Chondrocyte (in vitro differentiated cells): ENCODE measurements around the gene LCMT2. TPM values are rescaled to one million over a fixed set of nuclear protein-coding genes. Genes with fewer than 3 reads are reported as not detected.

Experiments
- DNase-seq: peaks from one replicate; pipeline ENCODE4 v3.0.0; 2021; ENCODE audit warnings: mixed read lengths, low spot score
- H3K27ac Mint-ChIP-seq: one replicate; pipeline ENCODE4 v1.8.0; 2021; ENCODE audit warnings: mild to moderate bottlenecking, moderate library complexity, mixed read lengths; ENCODE audit not compliant: unreplicated experiment
- H3K27me3 Mint-ChIP-seq: 2 replicates; pipeline ENCODE4 v1.8.0; 2021; ENCODE audit warnings: low read depth, mixed read lengths
- H3K36me3 Mint-ChIP-seq: 2 replicates; pipeline ENCODE4 v1.8.0; 2021; ENCODE audit warnings: low read depth, mixed read lengths
- H3K4me1 Mint-ChIP-seq: 2 replicates; pipeline ENCODE4 v1.8.0; 2021; ENCODE audit warnings: low read depth, mild to moderate bottlenecking, mixed read lengths
- H3K4me3 Mint-ChIP-seq: one replicate; pipeline ENCODE4 v1.8.0; 2021; ENCODE audit warnings: mild to moderate bottlenecking, moderate library complexity, mixed read lengths; ENCODE audit not compliant: unreplicated experiment
- H3K9me3 Mint-ChIP-seq: 2 replicates; pipeline ENCODE4 v1.8.0; 2021; ENCODE audit warnings: low read depth, mixed read lengths
- total RNA-seq: library from RNA; stranded (reverse); gene quantifications from 3 replicates; pipeline ENCODE4 v1.2.1, GENCODE V29; 2021
- TF ChIP-seq, protein P1 (sequence below): fragments of 200-600 bp; sonication (generic); IDR thresholded peaks from 2 replicates; pipeline ENCODE4 v1.5.0; 2021; ENCODE audit warnings: antibody characterized with exemption, mild to moderate bottlenecking, moderate library complexity

Gene LCMT2
- total RNA-seq, 1 donor from 2014 or later = 8.4 TPM

DNA sequence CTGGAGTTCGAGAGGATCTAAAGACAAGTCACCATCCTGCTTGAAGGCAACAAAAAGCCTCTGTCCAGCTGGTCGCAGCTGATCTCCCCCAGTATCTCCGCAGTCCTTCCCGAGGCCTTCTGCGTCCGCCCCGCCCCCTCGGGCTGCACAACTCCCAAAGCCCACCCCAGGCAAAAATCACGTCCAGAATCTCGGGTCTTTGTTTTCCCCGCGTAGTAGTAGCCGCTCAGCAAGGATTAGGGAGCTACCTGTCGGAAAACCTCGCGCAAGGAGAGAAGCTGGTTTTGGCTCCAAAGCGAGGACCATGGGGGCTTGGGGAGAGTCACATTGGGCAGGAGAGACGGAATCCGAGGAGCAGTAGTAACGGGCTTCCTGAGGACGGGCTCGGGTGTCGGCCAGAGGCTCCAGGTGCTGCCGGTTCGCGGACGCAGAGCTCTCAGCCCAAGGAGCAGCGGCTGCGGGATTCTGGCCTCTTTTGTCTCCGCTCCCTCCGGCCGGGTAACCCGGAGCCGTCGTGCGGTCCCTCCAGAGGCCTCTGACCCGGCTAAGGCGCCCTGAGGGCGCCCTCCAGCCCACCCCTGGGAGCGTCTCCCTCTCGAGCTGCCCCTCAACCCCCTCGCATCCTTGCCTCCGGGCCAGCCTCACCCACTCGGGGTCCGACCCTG lies 40.1 kb upstream of the LCMT2 start:
- TF ChIP-seq, protein P1, sequence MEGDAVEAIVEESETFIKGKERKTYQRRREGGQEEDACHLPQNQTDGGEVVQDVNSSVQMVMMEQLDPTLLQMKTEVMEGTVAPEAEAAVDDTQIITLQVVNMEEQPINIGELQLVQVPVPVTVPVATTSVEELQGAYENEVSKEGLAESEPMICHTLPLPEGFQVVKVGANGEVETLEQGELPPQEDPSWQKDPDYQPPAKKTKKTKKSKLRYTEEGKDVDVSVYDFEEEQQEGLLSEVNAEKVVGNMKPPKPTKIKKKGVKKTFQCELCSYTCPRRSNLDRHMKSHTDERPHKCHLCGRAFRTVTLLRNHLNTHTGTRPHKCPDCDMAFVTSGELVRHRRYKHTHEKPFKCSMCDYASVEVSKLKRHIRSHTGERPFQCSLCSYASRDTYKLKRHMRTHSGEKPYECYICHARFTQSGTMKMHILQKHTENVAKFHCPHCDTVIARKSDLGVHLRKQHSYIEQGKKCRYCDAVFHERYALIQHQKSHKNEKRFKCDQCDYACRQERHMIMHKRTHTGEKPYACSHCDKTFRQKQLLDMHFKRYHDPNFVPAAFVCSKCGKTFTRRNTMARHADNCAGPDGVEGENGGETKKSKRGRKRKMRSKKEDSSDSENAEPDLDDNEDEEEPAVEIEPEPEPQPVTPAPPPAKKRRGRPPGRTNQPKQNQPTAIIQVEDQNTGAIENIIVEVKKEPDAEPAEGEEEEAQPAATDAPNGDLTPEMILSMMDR = no peak

DNA sequence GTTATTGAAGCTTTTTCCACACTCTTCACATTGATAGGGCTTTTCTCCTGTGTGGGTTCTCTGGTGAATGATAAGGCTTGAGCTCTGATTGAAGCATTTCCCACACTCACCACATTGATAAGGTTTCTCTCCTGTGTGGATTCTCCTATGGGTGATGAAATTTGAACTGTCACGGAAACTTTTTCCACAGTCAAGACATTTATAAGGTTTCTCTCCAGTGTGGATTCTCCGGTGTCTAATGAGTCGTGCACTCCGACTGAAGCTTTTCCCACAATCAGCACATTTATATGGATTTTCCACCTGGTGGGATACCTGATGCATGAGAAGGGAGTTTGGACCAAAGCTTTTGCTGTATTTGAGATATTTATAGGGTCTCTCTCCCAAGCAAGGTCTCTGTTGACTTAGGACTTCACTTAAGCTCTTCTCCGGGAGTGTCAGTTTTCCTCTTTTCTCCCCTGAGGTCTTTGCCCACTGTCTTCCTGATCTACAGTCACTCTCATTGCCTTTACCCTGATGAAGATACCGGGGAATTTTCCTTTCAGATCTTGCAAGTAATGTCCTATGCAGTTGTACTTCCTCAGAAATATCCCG lies 31.0 kb upstream of the LCMT2 start:
- H3K4me3 Mint-ChIP-seq = no peak overlapping the region
- peaks cover 52% of the 10 kb centered on the region for H3K9me3 Mint-ChIP-seq
- no peaks in the 10 kb centered on the region for H3K27me3 Mint-ChIP-seq
- no peak overlapping the region for H3K27ac Mint-ChIP-seq
- no peak for DNase-seq
- peaks cover 64% of the 10 kb centered on the region for H3K36me3 Mint-ChIP-seq
- TF ChIP-seq, protein P1 = no peak
- peaks cover 3% of the 10 kb centered on the region for H3K4me1 Mint-ChIP-seq

More for the DNA sequence above, 40.1 kb upstream of the LCMT2 start:
- Mint-ChIP-seq H3K27ac (peak overlapping the region; percentile 68), H3K9me3 (peaks cover 8% of the 10 kb centered on the region), H3K4me3 (peak overlapping the region; percentile 89), H3K27me3 (no peaks in the 10 kb centered on the region), H3K4me1 (peaks cover 47% of the 10 kb centered on the region), H3K36me3 (peaks cover 23% of the 10 kb centered on the region)
- no peak for DNase-seq

DNA sequence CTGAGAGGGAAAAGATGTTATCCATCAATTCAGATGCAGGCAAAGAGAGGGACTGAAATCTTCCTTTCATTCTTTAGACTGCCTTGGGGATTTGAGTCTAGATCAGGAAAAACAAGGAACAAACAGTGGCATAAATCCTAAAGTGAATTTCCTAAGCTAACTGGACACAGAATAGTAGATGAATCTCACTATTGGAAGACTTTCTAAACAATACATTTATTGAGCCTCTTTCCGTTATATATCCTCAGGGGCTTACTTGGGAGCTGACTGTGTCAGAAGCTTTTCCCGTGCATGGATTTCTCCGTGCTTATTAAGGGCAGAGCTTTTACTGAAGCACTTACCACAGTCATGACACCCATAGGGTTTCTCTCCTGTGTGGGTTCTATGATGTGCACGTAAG lies 30.4 kb upstream of the LCMT2 start:
- H3K27ac Mint-ChIP-seq = no peak overlapping the region
- H3K4me3 Mint-ChIP-seq = no peak overlapping the region
- TF ChIP-seq, protein P1 = no peak
- H3K9me3 Mint-ChIP-seq = peaks cover 55% of the 10 kb centered on the region
- no peak for DNase-seq
- peaks cover 3% of the 10 kb centered on the region for H3K4me1 Mint-ChIP-seq
- H3K27me3 Mint-ChIP-seq = no peaks in the 10 kb centered on the region
- peaks cover 61% of the 10 kb centered on the region for H3K36me3 Mint-ChIP-seq

DNA sequence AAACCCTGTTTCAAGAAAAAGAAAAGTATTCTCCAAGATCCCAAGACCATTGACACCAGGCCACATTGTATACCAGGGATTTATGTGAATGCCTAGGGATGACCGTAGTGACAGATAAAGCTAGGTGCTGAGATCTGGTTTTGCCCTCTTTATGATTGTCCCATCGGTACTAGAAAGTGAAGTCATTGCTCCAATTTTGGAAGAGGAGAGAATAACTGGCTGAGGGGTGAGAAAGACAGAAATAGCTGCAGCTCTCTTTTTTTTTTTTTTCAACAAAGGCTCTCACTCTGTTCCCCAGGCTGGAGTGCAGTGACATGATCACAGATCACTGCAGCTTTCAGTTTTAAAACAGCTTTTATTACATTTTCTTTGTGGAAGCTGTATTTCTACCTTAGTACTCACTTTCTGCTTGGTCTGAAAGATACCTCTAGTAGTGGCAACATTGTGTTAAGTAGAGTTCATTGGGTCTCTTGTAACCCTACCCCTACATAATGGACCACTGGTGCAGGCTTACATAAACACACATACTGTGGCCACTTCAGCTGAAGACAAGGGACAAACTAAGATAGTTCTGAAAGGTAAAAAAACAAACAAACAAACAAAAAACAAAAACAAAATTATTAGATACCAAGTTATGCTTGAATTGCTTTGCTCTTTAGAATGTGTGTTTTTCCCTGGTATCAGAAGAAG lies 22.5 kb upstream of the LCMT2 start:
- TF ChIP-seq, protein P1 = no peak
- H3K4me1 Mint-ChIP-seq = no peaks in the 10 kb centered on the region
- peaks cover 4% of the 10 kb centered on the region for H3K9me3 Mint-ChIP-seq
- no peak overlapping the region for H3K27ac Mint-ChIP-seq
- no peak for DNase-seq
- H3K36me3 Mint-ChIP-seq = peaks cover 20% of the 10 kb centered on the region
- no peaks in the 10 kb centered on the region for H3K27me3 Mint-ChIP-seq
- H3K4me3 Mint-ChIP-seq = no peak overlapping the region

DNA sequence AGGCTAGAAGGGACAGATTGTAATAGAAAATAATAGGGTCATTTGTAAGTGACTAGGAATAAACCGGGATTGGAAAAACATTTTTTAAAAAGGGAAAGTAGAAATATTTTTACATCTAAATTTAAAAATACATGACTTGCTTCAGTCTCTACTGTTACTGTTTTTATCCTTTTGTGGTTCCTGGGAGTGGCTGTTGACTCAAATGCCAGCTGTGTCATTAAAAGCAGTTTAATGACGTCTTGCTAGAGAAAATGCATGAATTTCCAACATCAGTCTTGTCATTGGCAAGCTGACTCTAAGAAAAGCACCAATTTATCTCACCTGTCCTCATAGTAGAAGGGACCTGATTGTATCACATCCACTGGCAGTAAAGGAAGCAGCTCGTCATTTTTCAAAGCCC lies 16.7 kb upstream of the LCMT2 start:
- H3K27me3 Mint-ChIP-seq = no peaks in the 10 kb centered on the region
- H3K9me3 Mint-ChIP-seq = no peaks in the 10 kb centered on the region
- no peaks in the 10 kb centered on the region for H3K4me1 Mint-ChIP-seq
- DNase-seq = no peak
- H3K4me3 Mint-ChIP-seq = no peak overlapping the region
- no peak overlapping the region for H3K27ac Mint-ChIP-seq
- peaks cover 15% of the 10 kb centered on the region for H3K36me3 Mint-ChIP-seq
- TF ChIP-seq, protein P1 = no peak
